ENCODE measurements around the gene SYNE2.

SYNE2 gene

GRCh38 chr14:63960926-63961567 lies 108.2 kb downstream of the SYNE2 start:
- DNase-seq (ENCODE audit: low spot score) = no peak

- DNase-seq (ENCODE audit: low spot score) = no peak
Measured at GRCh38 chr14:63962906-63963305, 110.1 kb downstream of the SYNE2 start.

- DNase-seq (ENCODE audit: low spot score) = no peak
Measured at GRCh38 chr14:63963439-63963838, 110.6 kb downstream of the SYNE2 start.

GRCh38 chr14:63964113-63964512 lies 111.3 kb downstream of the SYNE2 start:
- DNase-seq (ENCODE audit: low spot score) = no peak

- no peak for DNase-seq (ENCODE audit: low spot score)
Measured at GRCh38 chr14:63966407-63966806, 113.6 kb downstream of the SYNE2 start.

GRCh38 chr14:63972323-63972932 lies 119.6 kb downstream of the SYNE2 start:
- no peak for DNase-seq (ENCODE audit: low spot score)

- DNase-seq (ENCODE audit: low spot score) = no peak
Measured at GRCh38 chr14:63974176-63974575, 121.4 kb downstream of the SYNE2 start.

GRCh38 chr14:63981569-63981968 lies 128.8 kb downstream of the SYNE2 start:
- no peak for DNase-seq (ENCODE audit: low spot score)

GRCh38 chr14:63982156-63982555 lies 129.4 kb downstream of the SYNE2 start:
- no peak for DNase-seq (ENCODE audit: low spot score)

GRCh38 chr14:63982629-63983028 lies 129.8 kb downstream of the SYNE2 start:
- no peak for DNase-seq (ENCODE audit: low spot score)

GRCh38 chr14:63986789-63987533 lies 134.2 kb downstream of the SYNE2 start:
- no peak for DNase-seq (ENCODE audit: low spot score)

GRCh38 chr14:63988579-63988978 lies 135.8 kb downstream of the SYNE2 start:
- DNase-seq (ENCODE audit: low spot score) = no peak

GRCh38 chr14:63991833-63992232 lies 139.0 kb downstream of the SYNE2 start:
- DNase-seq (ENCODE audit: low spot score) = no peak

- no peak for DNase-seq (ENCODE audit: low spot score)
Measured at GRCh38 chr14:63992858-63993257, 140.1 kb downstream of the SYNE2 start.

- DNase-seq (ENCODE audit: low spot score) = no peak
Measured at GRCh38 chr14:63993992-63994391, 141.2 kb downstream of the SYNE2 start.

GRCh38 chr14:63995285-63995684 lies 142.5 kb downstream of the SYNE2 start:
- no peak for DNase-seq (ENCODE audit: low spot score)

GRCh38 chr14:63996016-63996415 lies 143.2 kb downstream of the SYNE2 start:
- DNase-seq (ENCODE audit: low spot score) = no peak

- no peak for DNase-seq (ENCODE audit: low spot score)
Measured at GRCh38 chr14:63996625-63997220, 143.9 kb downstream of the SYNE2 start.

- DNase-seq (ENCODE audit: low spot score) = no peak
Measured at GRCh38 chr14:64000749-64001148, 147.9 kb downstream of the SYNE2 start.

GRCh38 chr14:64005822-64006221 lies 153.0 kb downstream of the SYNE2 start:
- DNase-seq (ENCODE audit: low spot score) = no peak

- no peak for DNase-seq (ENCODE audit: low spot score)
Measured at GRCh38 chr14:64008016-64008415, 155.2 kb downstream of the SYNE2 start.

- DNase-seq (ENCODE audit: low spot score) = no peak
Measured at GRCh38 chr14:64012003-64012402, 159.2 kb downstream of the SYNE2 start.

GRCh38 chr14:64012720-64013119 lies 159.9 kb downstream of the SYNE2 start:
- DNase-seq (ENCODE audit: low spot score) = no peak

Data from SW480 (cell line).